Esophagus muscularis mucosa (tissue), 4 donors: ENCODE data around the gene INSC. TPM values are rescaled to one million over a fixed set of nuclear protein-coding genes. Genes with fewer than 3 reads are reported as not detected.
A peak's percentile ranks its signal among the peaks of the same experiment; 100 is the strongest.

Source experiments
- DNase-seq: peaks from one replicate; pipeline ENCODE4 v3.0.0-alpha.2; 2017; ENCODE audit errors: extremely low spot score
- H3K27ac ChIP-seq, 4 donors: fragments of 200-600 bp; sonication (generic); replicated peaks in 1 of 4; 1 replicate in 3 of 4; 2 replicates in 1 of 4; pipeline ENCODE4 v1.5.1; 2016 to 2019; ENCODE audit warnings: mild to moderate bottlenecking in 1 of 4
- H3K27me3 ChIP-seq, 4 donors: fragments of 200-600 bp; sonication (generic); one replicate each; pipeline versions ENCODE4 v1.5.1 to v1.6.0; 2016 to 2019
- H3K36me3 ChIP-seq, 4 donors: fragments of 200-600 bp; sonication (generic); one replicate each; pipeline ENCODE4 v1.5.1; 2016 to 2019
- H3K4me1 ChIP-seq, 4 donors: fragments of 200-600 bp; sonication (generic); one replicate each; pipeline ENCODE4 v1.5.1; 2016 to 2019
- H3K4me3 ChIP-seq, 4 donors: fragments of 200-600 bp; sonication (generic); 1 replicate in 2 of 4; 2 replicates in 2 of 4; pipeline ENCODE4 v1.5.1; 2016 to 2019; ENCODE audit warnings: mild to moderate bottlenecking in 4 of 4, moderate library complexity in 1 of 4
- H3K9me3 ChIP-seq, 4 donors: fragments of 200-600 bp; sonication (generic); 1 replicate in 3 of 4; 2 replicates in 1 of 4; pipeline ENCODE4 v1.5.1; 2016 to 2019
- CTCF ChIP-seq, 3 experiments: fragments of 200-600 bp in 2 of 3; fragments of 450-650 bp in 1 of 3; sonication (generic) in 2 of 3; IDR thresholded peaks; one replicate each; pipeline ENCODE4 v1.5.1; 2017 to 2019; ENCODE audit warnings: antibody characterized with exemption in 3 of 3, mild to moderate bottlenecking in 2 of 3, moderate library complexity in 1 of 3
- EP300 ChIP-seq: sonication (generic); formaldehyde crosslinking; IDR thresholded peaks from one replicate; pipeline ENCODE4 v1.6.1; 2017; ENCODE audit warnings: antibody characterized with exemption
- POLR2A ChIP-seq: fragments of 450-650 bp; IDR thresholded peaks from one replicate; pipeline ENCODE4 v1.6.1; 2017; ENCODE audit warnings: antibody characterized with exemption, moderate library complexity, mild to moderate bottlenecking, low read depth
- POLR2AphosphoS5 ChIP-seq, 2 donors: sonication (generic); formaldehyde crosslinking; IDR thresholded peaks; one replicate each; pipeline ENCODE4 v1.6.1; 2017; ENCODE audit warnings: antibody characterized with exemption in 2 of 2
- WGBS: methylation state at CpG from one replicate; pipeline ENCODE4 v1.1.5; 2018; 5-methylcytosine and 5-hydroxymethylcytosine counted together
- intact Hi-C: fragments of 100-400 bp; cut with DNase I; formaldehyde crosslinking; loops from one replicate; pipeline ENCODE4 v1.15.1; 2023
- total RNA-seq, 4 donors: library from RNA; depleted of rRNA; stranded (reverse); fragments of >200 nt; gene quantifications; one replicate each; pipeline versions ENCODE4 v1.1.0 to v1.2.1, GENCODE V29; 2016

Gene INSC
- total RNA-seq, 4 donors from 2014 or later, result 1.7 to 3.1 (median 2.6) TPM

- intact Hi-C loops, result no loop called here
- Histone ChIP-seq H3K27me3 (no peaks in the 10 kb centered on the region), H3K36me3 (no peaks in the 10 kb centered on the region), H3K4me3 (no peak overlapping the region), H3K27ac (no peak overlapping the region), H3K9me3 (no peaks in the 10 kb centered on the region), H3K4me1 (no peaks in the 10 kb centered on the region)
- 86% methylated on average over 1 of the region's 1 CpG for WGBS
- TF ChIP-seq POLR2A (no peak), EP300 (no peak), CTCF (IDR thresholded peaks at IDR 0.05) (no peak), POLR2AphosphoS5 (IDR thresholded peaks at IDR 0.05) (no peak)
- DNase-seq, result peak; percentile 57
Observed at GRCh38 chr11:15123849-15124248, 9.1 kb downstream of the INSC start.

GRCh38 chr11:15124528-15124927, 9.8 kb downstream of the INSC start:
- WGBS, result 62% methylated on average over 2 of the region's 2 CpGs
- Histone ChIP-seq H3K36me3 (no peaks in the 10 kb centered on the region), H3K4me1 (no peaks in the 10 kb centered on the region), H3K9me3 (no peaks in the 10 kb centered on the region), H3K4me3 (no peak overlapping the region), H3K27ac (no peak overlapping the region), H3K27me3 (no peaks in the 10 kb centered on the region)
- no peak for TF ChIP-seq CTCF (IDR thresholded peaks at IDR 0.05)
- TF ChIP-seq POLR2A, result no peak
- TF ChIP-seq EP300, result no peak
- TF ChIP-seq POLR2AphosphoS5 (IDR thresholded peaks at IDR 0.05), result no peak
- intact Hi-C loops, result no loop called here
- peak; percentile 75 for DNase-seq

GRCh38 chr11:15127341-15127740, 12.6 kb downstream of the INSC start:
- no peaks in the 10 kb centered on the region for H3K27me3 ChIP-seq
- no peaks in the 10 kb centered on the region for H3K36me3 ChIP-seq
- H3K4me1 ChIP-seq, result no peaks in the 10 kb centered on the region
- intact Hi-C loops, result no loop called here
- no peak overlapping the region for H3K27ac ChIP-seq
- H3K4me3 ChIP-seq, result no peak overlapping the region
- no peaks in the 10 kb centered on the region for H3K9me3 ChIP-seq
- 83% methylated on average over 6 of the region's 6 CpGs for WGBS
- DNase-seq, result no peak
- no peak for TF ChIP-seq POLR2A
- TF ChIP-seq POLR2AphosphoS5 (IDR thresholded peaks at IDR 0.05), result no peak
- no peak for TF ChIP-seq EP300
- TF ChIP-seq CTCF (IDR thresholded peaks at IDR 0.05), result no peak

GRCh38 chr11:15128621-15129020, 13.9 kb downstream of the INSC start:
- intact Hi-C loops, result no loop called here

More at GRCh38 chr11:15128621-15129020, 13.9 kb downstream of the INSC start:
- H3K9me3 ChIP-seq, result no peaks in the 10 kb centered on the region
- H3K4me1 ChIP-seq, result no peaks in the 10 kb centered on the region
- 87% methylated on average over 2 of the region's 2 CpGs for WGBS
- TF ChIP-seq POLR2A, result no peak
- TF ChIP-seq EP300, result no peak
- no peak for TF ChIP-seq POLR2AphosphoS5 (IDR thresholded peaks at IDR 0.05)
- TF ChIP-seq CTCF (IDR thresholded peaks at IDR 0.05), result no peak
- no peak overlapping the region for H3K4me3 ChIP-seq
- no peaks in the 10 kb centered on the region for H3K36me3 ChIP-seq
- no peaks in the 10 kb centered on the region for H3K27me3 ChIP-seq
- no peak for DNase-seq
- H3K27ac ChIP-seq, result no peak overlapping the region
